Lower lobe of right lung (tissue), 2 donors: ENCODE data around the gene CACNA2D2. TPM values are rescaled to one million over a fixed set of nuclear protein-coding genes. Genes with fewer than 3 reads are reported as not detected.
A peak's percentile ranks its signal among the peaks of the same experiment; 100 is the strongest.

Experiments
- ATAC-seq, 2 donors: fragments of 200-7000 bp; cut with Tn5 transposase; one replicate each; pipeline ENCODE4 v1.9.1; 2020 to 2022; ENCODE audit warnings: mild to moderate bottlenecking in 2 of 2, moderate library complexity in 2 of 2
- DNase-seq: peaks from one replicate; pipeline ENCODE4 v3.0.0-alpha.2; 2020
- H3K27ac ChIP-seq: fragments of 200-600 bp; one replicate; pipeline ENCODE4 v1.8.0; 2022
- H3K27me3 ChIP-seq: fragments of 200-600 bp; one replicate; pipeline ENCODE4 v1.8.0; 2022; ENCODE audit warnings: low read depth
- H3K36me3 ChIP-seq: fragments of 200-600 bp; one replicate; pipeline ENCODE4 v1.8.0; 2022; ENCODE audit warnings: mild to moderate bottlenecking
- H3K4me1 ChIP-seq: fragments of 200-600 bp; one replicate; pipeline ENCODE4 v1.8.0; 2022
- H3K4me3 ChIP-seq: fragments of 200-600 bp; one replicate; pipeline ENCODE4 v1.8.0; 2022; ENCODE audit warnings: mild to moderate bottlenecking
- H3K9me3 ChIP-seq: fragments of 200-600 bp; one replicate; pipeline ENCODE4 v1.8.0; 2022
- intact Hi-C: fragments of 100-400 bp; cut with DNase I; formaldehyde crosslinking; loops from one replicate; pipeline ENCODE4 v1.11.0; 2022
- total RNA-seq: library from RNA; stranded (reverse); fragmentation: NEBNext Ultra II Directional; extraction: Animal tissue kit (Norgen Biotek cat#: 25700); gene quantifications from one replicate; pipeline ENCODE4 v1.2.1, GENCODE V29; 2021
- TF ChIP-seq, protein P1 (sequence below): fragments of 200-600 bp; IDR thresholded peaks from one replicate; pipeline ENCODE4 v1.8.0; 2022; ENCODE audit warnings: antibody characterized with exemption, mild to moderate bottlenecking
- donor health status: DM: no; HTN: yes; CAD: no; lungs with severe emphysema.

The CACNA2D2 gene
- total RNA-seq, 1 donor from 2014 or later: 105 TPM

DNA sequence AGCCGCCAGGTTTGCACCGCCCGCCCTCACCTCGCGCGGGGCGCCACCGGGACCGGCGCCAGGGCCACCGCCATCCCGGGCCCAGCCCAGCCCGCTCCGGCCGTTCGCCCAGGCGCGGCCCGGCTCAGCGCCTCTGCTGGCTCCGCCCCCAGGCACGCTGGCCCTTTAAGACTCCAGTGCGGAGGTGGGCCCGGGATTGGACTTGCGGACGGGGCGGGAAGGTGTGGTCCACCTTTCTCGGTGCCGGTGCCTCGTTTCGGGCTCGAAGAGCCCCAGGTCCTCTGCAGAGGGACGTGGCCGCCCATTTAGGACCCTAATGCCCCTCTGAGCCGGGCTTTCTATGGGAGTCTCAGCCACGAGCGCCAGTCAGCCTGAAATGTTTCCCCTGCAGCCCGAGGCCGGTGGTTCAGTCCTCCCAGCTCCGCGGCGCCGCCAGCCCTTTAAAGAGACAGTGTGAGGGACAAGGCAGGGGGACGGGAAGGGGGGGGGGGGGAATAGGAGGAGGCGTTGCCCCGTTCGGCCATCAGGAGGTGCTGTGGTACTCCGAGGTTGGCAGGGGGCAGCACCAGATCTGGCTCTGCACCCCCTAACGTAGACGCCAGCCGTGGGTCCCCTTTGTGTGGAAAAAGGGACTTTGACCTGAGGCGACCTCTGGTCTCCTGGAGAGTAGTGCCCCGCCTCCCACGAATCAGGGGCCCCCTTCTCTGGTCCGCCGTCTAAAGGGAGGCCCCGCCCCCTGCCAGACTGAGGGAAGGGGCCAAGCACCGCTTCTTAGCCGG is 181.9 kb downstream of the CACNA2D2 start:
- ATAC-seq: peak; percentile 78 to 84
- no peaks in the 10 kb centered on the region for H3K27me3 ChIP-seq
- intact Hi-C loops: no loop called here
- H3K9me3 ChIP-seq: no peaks in the 10 kb centered on the region
- peak overlapping the region; percentile 91 for H3K4me3 ChIP-seq
- peak overlapping the region; percentile 98 for H3K27ac ChIP-seq
- peaks cover 47% of the 10 kb centered on the region for H3K36me3 ChIP-seq
- TF ChIP-seq, protein P1, sequence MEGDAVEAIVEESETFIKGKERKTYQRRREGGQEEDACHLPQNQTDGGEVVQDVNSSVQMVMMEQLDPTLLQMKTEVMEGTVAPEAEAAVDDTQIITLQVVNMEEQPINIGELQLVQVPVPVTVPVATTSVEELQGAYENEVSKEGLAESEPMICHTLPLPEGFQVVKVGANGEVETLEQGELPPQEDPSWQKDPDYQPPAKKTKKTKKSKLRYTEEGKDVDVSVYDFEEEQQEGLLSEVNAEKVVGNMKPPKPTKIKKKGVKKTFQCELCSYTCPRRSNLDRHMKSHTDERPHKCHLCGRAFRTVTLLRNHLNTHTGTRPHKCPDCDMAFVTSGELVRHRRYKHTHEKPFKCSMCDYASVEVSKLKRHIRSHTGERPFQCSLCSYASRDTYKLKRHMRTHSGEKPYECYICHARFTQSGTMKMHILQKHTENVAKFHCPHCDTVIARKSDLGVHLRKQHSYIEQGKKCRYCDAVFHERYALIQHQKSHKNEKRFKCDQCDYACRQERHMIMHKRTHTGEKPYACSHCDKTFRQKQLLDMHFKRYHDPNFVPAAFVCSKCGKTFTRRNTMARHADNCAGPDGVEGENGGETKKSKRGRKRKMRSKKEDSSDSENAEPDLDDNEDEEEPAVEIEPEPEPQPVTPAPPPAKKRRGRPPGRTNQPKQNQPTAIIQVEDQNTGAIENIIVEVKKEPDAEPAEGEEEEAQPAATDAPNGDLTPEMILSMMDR: peak; percentile 58
- peaks cover 85% of the 10 kb centered on the region for H3K4me1 ChIP-seq
- DNase-seq: peak; percentile 94

DNA sequence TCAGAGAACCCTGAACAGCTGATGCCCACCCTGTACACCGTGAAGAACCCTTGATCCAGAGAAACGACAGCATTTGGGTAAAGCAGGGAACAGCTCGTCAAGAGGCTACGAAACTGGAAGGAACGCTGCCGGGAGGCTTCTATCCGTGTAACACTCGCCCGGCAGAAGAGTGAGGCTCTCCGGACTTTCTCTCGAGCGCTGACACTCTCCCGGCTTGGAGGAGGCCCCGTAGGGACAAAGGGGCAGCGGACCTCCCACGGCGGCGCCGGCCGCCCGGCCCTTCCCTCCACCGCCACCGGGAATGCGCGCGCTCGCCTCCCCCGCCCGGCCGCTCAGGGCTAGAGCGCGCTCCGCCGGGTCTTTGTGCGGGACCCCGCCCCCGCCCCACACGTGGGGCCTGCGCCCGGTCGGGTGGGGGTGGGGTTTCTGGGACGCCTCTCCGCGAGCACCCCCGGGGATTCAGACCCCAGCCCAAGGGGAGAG is 182.5 kb downstream of the CACNA2D2 start:
- TF ChIP-seq, protein P1: no peak
- peak overlapping the region; percentile 91 for H3K4me3 ChIP-seq
- H3K27ac ChIP-seq: peak overlapping the region; percentile 98
- ATAC-seq (peak; percentile 66 to 73), DNase-seq (peak; percentile 86)
- no peaks in the 10 kb centered on the region for H3K27me3 ChIP-seq
- peaks cover 45% of the 10 kb centered on the region for H3K36me3 ChIP-seq
- intact Hi-C loops: no loop called here
- H3K4me1 ChIP-seq: peaks cover 88% of the 10 kb centered on the region
- no peaks in the 10 kb centered on the region for H3K9me3 ChIP-seq

DNA sequence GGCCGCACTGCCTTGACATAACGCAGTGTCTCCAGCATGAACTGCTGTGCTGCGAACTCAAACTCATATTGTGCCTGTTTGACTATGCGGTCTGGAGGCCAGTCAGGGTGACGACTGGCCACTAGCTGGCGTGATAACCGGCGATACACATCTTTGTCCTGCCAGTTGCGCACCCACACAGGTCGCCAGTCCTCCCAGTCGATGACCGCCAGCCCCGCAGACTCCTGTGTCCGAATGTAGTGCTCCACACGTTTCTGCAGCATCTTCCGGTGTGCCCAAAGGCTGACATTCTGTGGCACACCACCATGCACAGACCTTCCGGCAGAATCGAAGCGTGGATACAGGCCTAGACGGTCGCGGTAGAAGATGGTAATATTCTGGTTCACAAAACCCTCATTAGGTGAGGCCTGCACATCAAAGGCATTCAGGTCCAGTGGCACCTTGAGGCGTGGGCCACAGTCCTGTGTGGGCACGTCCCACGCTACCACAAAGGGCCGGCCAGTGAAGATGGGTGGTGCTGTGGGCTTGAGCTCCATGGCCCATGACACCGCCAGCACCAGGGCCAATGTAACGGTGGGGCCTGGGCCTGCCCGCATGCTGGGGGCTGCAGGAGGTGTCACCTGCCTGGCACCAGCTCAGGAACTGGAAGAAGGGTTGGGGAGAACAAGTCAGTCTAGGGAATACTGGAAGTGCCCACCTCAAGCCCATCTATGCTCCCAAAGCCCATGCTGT is 183.4 kb downstream of the CACNA2D2 start:
- Histone ChIP-seq H3K36me3 (peaks cover 44% of the 10 kb centered on the region), H3K4me1 (peaks cover 88% of the 10 kb centered on the region), H3K9me3 (no peaks in the 10 kb centered on the region), H3K27me3 (no peaks in the 10 kb centered on the region), H3K4me3 (peak overlapping the region; percentile 91), H3K27ac (peak overlapping the region; percentile 98)
- TF ChIP-seq, protein P1: no peak
- DNase-seq (no peak), ATAC-seq (no peak)
- intact Hi-C loops: no loop called here

DNA sequence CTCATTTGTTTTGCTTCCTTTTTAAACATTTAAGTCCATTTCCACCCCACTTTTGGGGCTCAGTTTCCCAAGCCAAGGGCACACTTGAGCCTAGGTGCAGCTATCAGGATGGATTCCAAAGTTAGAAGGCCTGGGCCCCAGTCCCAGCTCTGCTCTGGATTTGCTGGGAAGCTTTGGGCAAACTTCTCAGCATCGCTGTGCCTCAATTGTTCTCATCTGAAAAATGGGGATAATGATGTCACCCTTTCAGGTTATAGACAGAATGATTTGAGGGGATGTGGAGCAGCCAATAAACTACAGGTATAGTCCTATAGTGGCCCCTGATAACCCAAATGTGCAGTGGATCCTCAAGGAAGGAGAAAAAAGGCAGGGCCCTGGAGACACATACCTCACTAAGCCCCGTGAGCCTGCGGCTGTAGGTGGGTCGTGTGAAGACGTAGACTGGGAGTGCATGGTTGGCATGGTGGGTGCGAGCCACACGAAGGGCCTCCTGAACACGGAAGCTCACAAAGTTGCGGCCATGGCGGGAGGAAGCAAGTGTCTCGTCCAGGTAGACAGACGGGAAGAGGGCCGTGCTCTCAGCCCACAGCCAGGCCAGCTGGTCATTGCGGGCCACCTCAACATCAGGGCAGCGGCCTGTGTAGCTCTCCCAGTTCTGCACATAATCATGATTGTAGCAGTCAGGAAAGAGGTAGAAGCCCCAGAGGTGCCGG is 184.1 kb downstream of the CACNA2D2 start:
- TF ChIP-seq, protein P1: no peak
- no peak for DNase-seq
- H3K27me3 ChIP-seq: no peaks in the 10 kb centered on the region
- ATAC-seq: no peak
- intact Hi-C loops: no loop called here
- no peaks in the 10 kb centered on the region for H3K9me3 ChIP-seq
- H3K27ac ChIP-seq: peak overlapping the region; percentile 98
- H3K36me3 ChIP-seq: peaks cover 47% of the 10 kb centered on the region
- H3K4me3 ChIP-seq: peak overlapping the region; percentile 91
- H3K4me1 ChIP-seq: peaks cover 88% of the 10 kb centered on the region

DNA sequence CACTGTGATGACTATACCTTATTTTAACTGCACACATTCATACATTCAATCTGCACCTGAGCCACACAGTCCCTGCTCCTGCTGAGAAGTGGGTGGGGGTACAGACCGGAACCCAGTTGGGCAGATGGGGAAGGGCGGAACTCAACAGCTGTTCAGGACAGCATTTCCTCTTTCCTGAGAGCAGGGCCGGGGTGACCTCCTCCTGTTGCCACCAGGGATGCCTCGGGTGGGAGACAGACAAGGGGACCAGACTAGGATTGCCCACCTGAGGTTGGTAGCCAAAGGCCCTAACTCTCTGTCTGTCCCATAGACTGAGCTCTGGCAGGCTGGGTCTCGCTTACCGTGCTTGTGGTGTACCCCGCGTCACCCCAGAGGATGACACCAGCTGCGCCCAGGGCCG is 184.8 kb downstream of the CACNA2D2 start:
- Histone ChIP-seq H3K4me1 (peaks cover 88% of the 10 kb centered on the region), H3K9me3 (no peaks in the 10 kb centered on the region), H3K27me3 (no peaks in the 10 kb centered on the region), H3K36me3 (peaks cover 47% of the 10 kb centered on the region), H3K27ac (peak overlapping the region; percentile 98), H3K4me3 (peak overlapping the region; percentile 91)
- DNase-seq: peak; percentile 61
- intact Hi-C loops: no loop called here
- ATAC-seq: no peak
- TF ChIP-seq, protein P1: no peak
